Measurements from ENCODE around the gene PPP6R2. TPM values are rescaled to one million over a fixed set of nuclear protein-coding genes. Genes with fewer than 3 reads are reported as not detected.

Gene PPP6R2
- total and polyA plus RNA-seq, 9 of the 15 experiments (the other 6 are each of a cell fraction or from before 2014, with no cell fraction given), result 0.32 to 39.8 (median 21.4) TPM

GRCh38 chr22:50465066-50465930 is 122.2 kb downstream of the PPP6R2 start (continued):
- no peak for TF ChIP-seq ZNF592 (IDR thresholded peaks at IDR 0.05)
- TF ChIP-seq DMBX1 (CRISPR knock-in tag; IDR thresholded peaks at IDR 0.05; ENCODE audit: borderline replicate concordance), result no peak
- no peak for TF ChIP-seq WHSC1 (IDR thresholded peaks at IDR 0.05; ENCODE audit: low read length)
- TF ChIP-seq ZNF280A (IDR thresholded peaks at IDR 0.05; ENCODE audit: low read depth, partially characterized antibody), result no peak
